Left lung (tissue), 10 donors: ENCODE data around the gene POLA1. TPM values are rescaled to one million over a fixed set of nuclear protein-coding genes. Genes with fewer than 3 reads are reported as not detected.
A peak's percentile ranks its signal among the peaks of the same experiment; 100 is the strongest.

ENCODE experiments used
- ATAC-seq: fragments of 200-7000 bp; cut with Tn5 transposase; one replicate; pipeline ENCODE4 v1.9.1; 2020; ENCODE audit warnings: moderate library complexity
- DNase-seq, 4 donors: peaks; one replicate each; pipeline ENCODE4 v3.0.0-alpha.2; 2013 to 2020
- H3K27ac ChIP-seq, 2 donors: fragments of 200-600 bp; sonication (generic) in 1 of 2; one replicate each; pipeline versions ENCODE4 v1.5.0 to v1.8.0; 2020 to 2021
- H3K27me3 ChIP-seq, 2 donors: fragments of 200-600 bp; sonication (generic) in 1 of 2; one replicate each; pipeline versions ENCODE4 v1.5.0 to v1.8.0; 2020 to 2021
- H3K36me3 ChIP-seq, 2 donors: fragments of 200-600 bp; sonication (generic) in 1 of 2; one replicate each; pipeline versions ENCODE4 v1.5.0 to v1.8.0; 2020 to 2021
- H3K4me1 ChIP-seq, 2 donors: fragments of 200-600 bp; one replicate each; pipeline ENCODE4 v1.8.0; 2021
- H3K4me3 ChIP-seq, 2 donors: fragments of 200-600 bp; sonication (generic) in 1 of 2; one replicate each; pipeline versions ENCODE4 v1.5.0 to v1.8.0; 2020 to 2021; ENCODE audit warnings: mild to moderate bottlenecking in 1 of 2
- H3K9me3 ChIP-seq, 2 donors: fragments of 200-600 bp; sonication (generic) in 1 of 2; one replicate each; pipeline versions ENCODE4 v1.5.0 to v1.8.0; 2020 to 2021
- intact Hi-C, 2 donors: fragments of 100-400 bp; cut with DNase I; formaldehyde crosslinking; loops; one replicate each; pipeline versions ENCODE4 v1.11.2 to v1.14.2; 2022
- polyA plus RNA-seq, 6 donors: library from polyadenylated mRNA; unstranded; fragments of 120-200 nt; gene quantifications; one replicate each; pipeline ENCODE4 v1.2.1, GENCODE V29; 2013; ENCODE audit not compliant: insufficient read length in 6 of 6
- total RNA-seq, 2 donors: library from RNA; stranded (reverse); fragmentation: NEBNext Ultra II Directional; extraction: Animal tissue kit (Norgen Biotek cat#: 25700); gene quantifications; one replicate each; pipeline ENCODE4 v1.2.1, GENCODE V29; 2021
- TF ChIP-seq, protein P1 (sequence below), 2 donors: fragments of 200-600 bp; sonication (generic) in 1 of 2; IDR thresholded peaks; one replicate each; pipeline versions ENCODE4 v1.5.0 to v1.8.0; 2021; ENCODE audit warnings: antibody characterized with exemption in 2 of 2
- donor health status: DM: no; HTN: yes; CAD: no.
- donor health status: DM: no; HTN: no; CAD: no.

The POLA1 gene
- total and polyA plus RNA-seq, 8 donors: 11.0 to 19.6 (median 15.8) TPM

DNA sequence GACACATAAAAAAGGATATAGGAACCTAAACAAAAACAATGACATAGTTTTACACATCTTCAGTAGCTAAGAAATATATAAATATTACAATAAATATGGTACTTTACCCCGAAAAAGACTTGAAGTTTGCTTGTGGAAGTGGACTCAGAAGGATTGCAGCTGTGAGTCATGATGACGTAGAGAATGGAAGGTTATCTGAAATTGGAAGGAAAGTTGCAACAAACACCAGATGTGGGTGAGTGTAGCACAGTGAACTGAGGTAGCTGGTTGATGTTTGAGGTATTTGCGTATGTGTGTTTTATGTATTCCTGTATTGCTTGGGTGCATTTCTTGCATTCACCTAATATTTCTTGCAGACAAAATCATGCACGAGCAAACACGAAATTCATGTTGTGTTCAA lies 209.1 kb downstream of the POLA1 start:
- H3K27me3 ChIP-seq: no peaks in the 10 kb centered on the region
- H3K27ac ChIP-seq: no peak overlapping the region
- H3K4me3 ChIP-seq: no peak overlapping the region
- no peaks in the 10 kb centered on the region for H3K4me1 ChIP-seq
- intact Hi-C loops: no loop called here
- H3K36me3 ChIP-seq: no peaks in the 10 kb centered on the region
- ATAC-seq (no peak), DNase-seq (peak in 1 of 4 donors; percentile 24)
- H3K9me3 ChIP-seq: no peaks in the 10 kb centered on the region
- TF ChIP-seq, protein P1, sequence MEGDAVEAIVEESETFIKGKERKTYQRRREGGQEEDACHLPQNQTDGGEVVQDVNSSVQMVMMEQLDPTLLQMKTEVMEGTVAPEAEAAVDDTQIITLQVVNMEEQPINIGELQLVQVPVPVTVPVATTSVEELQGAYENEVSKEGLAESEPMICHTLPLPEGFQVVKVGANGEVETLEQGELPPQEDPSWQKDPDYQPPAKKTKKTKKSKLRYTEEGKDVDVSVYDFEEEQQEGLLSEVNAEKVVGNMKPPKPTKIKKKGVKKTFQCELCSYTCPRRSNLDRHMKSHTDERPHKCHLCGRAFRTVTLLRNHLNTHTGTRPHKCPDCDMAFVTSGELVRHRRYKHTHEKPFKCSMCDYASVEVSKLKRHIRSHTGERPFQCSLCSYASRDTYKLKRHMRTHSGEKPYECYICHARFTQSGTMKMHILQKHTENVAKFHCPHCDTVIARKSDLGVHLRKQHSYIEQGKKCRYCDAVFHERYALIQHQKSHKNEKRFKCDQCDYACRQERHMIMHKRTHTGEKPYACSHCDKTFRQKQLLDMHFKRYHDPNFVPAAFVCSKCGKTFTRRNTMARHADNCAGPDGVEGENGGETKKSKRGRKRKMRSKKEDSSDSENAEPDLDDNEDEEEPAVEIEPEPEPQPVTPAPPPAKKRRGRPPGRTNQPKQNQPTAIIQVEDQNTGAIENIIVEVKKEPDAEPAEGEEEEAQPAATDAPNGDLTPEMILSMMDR (IDR thresholded peaks at IDR 0.05): no peak

DNA sequence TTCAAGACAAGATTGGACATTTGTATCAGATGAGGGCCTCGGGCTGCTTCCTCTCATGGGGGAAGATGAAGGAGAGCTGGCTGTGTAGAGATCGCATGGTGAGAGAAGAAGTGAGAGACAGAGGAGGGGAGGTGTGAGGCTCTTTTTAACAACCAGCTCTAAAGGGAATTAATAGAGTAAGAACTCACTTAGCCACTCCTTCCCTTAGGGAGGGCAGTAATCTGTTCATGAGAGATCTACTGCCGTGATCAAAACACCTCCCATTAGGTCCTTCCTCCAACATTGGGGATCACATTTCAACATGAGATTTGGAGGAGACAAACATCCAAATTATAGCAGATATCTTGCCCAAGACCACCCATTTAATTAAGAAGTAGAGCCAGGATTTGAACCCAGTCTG lies 225.0 kb downstream of the POLA1 start:
- intact Hi-C loops: no loop called here
- no peaks in the 10 kb centered on the region for H3K36me3 ChIP-seq
- H3K4me1 ChIP-seq: no peaks in the 10 kb centered on the region
- ATAC-seq (no peak), DNase-seq (no peak)
- H3K4me3 ChIP-seq: no peak overlapping the region
- no peaks in the 10 kb centered on the region for H3K9me3 ChIP-seq
- no peak overlapping the region for H3K27ac ChIP-seq
- H3K27me3 ChIP-seq: no peaks in the 10 kb centered on the region
- TF ChIP-seq, protein P1 (IDR thresholded peaks at IDR 0.05): no peak

GRCh38 chrX:24920769-24921168 lies 227.1 kb downstream of the POLA1 start:
- H3K4me1 ChIP-seq: no peaks in the 10 kb centered on the region
- DNase-seq (no peak), ATAC-seq (no peak)
- H3K36me3 ChIP-seq: no peaks in the 10 kb centered on the region
- intact Hi-C loops: no loop called here
- H3K4me3 ChIP-seq: no peak overlapping the region
- TF ChIP-seq, protein P1 (IDR thresholded peaks at IDR 0.05): no peak
- no peaks in the 10 kb centered on the region for H3K9me3 ChIP-seq
- H3K27me3 ChIP-seq: no peaks in the 10 kb centered on the region
- no peak overlapping the region for H3K27ac ChIP-seq

DNA sequence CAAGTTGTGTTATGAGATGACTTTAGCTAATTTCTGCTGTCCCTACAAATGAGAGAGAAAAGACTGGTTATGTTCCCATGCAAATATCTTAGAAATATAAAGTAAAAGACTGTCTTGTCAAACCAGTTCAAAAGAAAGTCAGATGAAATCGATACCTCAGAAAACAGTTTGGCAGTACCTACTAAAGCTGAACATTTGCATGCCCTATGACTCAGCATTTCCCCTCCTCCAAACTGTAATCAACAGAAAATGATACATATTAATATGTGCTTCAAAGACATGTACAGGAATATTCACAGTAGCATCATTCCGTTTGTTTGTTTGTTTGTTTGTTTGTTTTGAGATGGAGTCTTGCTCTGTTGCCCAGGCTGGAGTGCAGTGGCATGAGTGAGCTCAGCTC lies 231.7 kb downstream of the POLA1 start:
- DNase-seq (no peak), ATAC-seq (no peak)
- no peaks in the 10 kb centered on the region for H3K27me3 ChIP-seq
- no peaks in the 10 kb centered on the region for H3K9me3 ChIP-seq
- no peaks in the 10 kb centered on the region for H3K36me3 ChIP-seq
- TF ChIP-seq, protein P1 (IDR thresholded peaks at IDR 0.05): no peak
- no peaks in the 10 kb centered on the region for H3K4me1 ChIP-seq
- H3K27ac ChIP-seq: no peak overlapping the region
- no peak overlapping the region for H3K4me3 ChIP-seq
- intact Hi-C loops: no loop called here

DNA sequence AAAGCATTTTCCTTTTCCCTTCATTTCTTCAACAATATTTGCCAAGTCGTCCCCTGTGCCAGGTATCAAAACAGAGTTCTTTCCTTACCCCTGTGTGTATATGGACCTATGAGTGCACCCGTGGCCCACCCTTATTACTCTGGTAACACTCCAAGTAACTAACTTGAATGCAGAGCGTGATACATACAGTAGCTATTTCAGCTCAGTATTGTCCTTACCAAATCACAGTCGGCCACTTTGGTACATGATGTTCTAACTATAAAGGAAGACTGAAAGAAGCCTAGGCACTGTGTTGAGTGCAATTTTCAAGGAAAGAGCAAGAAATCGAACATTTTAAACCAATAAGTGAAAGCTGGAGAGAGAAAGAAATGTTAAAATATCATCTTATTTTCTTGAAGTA lies 233.7 kb downstream of the POLA1 start:
- H3K36me3 ChIP-seq: no peaks in the 10 kb centered on the region
- DNase-seq (no peak), ATAC-seq (no peak)
- H3K27ac ChIP-seq: no peak overlapping the region
- no peak overlapping the region for H3K4me3 ChIP-seq
- intact Hi-C loops: no loop called here
- H3K27me3 ChIP-seq: no peaks in the 10 kb centered on the region
- TF ChIP-seq, protein P1 (IDR thresholded peaks at IDR 0.05): no peak
- H3K4me1 ChIP-seq: no peaks in the 10 kb centered on the region
- no peaks in the 10 kb centered on the region for H3K9me3 ChIP-seq
